Erythroblast (primary cell): ENCODE data around the gene ADAMTS16.

Experiments used
- GATA1 ChIP-seq: IDR thresholded peaks from 2 replicates; pipeline ENCODE4 v1.6.1; 2011; ENCODE audit warnings: low read depth, mild to moderate bottlenecking, control low read depth, low read length, moderate library complexity
- POLR2A ChIP-seq: IDR thresholded peaks from 2 replicates; pipeline ENCODE4 v1.6.1; 2011; ENCODE audit warnings: mild to moderate bottlenecking, low read length

GRCh38 chr5:5298841-5299541, 158.9 kb downstream of the ADAMTS16 start:
- TF ChIP-seq POLR2A: no peak
- TF ChIP-seq GATA1: no peak
